GM12874 (cell line): Measurements from ENCODE around the gene ROR1.

Source experiments
- CTCF ChIP-seq: IDR thresholded peaks from 2 replicates; pipeline ENCODE4 v1.5.1; 2011; ENCODE audit warnings: low read depth, mild to moderate bottlenecking, control low read depth, low read length, moderate library complexity; ENCODE audit not compliant: insufficient read depth

Gene ROR1

GRCh38 chr1:63887809-63888208, 114.0 kb downstream of the ROR1 start:
- TF ChIP-seq CTCF = no peak

- TF ChIP-seq CTCF = no peak
Measured at GRCh38 chr1:63888984-63889383, 115.2 kb downstream of the ROR1 start.

GRCh38 chr1:63890468-63890867, 116.7 kb downstream of the ROR1 start:
- TF ChIP-seq CTCF = no peak

GRCh38 chr1:63891060-63891690, 117.4 kb downstream of the ROR1 start:
- TF ChIP-seq CTCF = no peak

- no peak for TF ChIP-seq CTCF
Measured at GRCh38 chr1:63892632-63893395, 119.0 kb downstream of the ROR1 start.

GRCh38 chr1:63893976-63894375, 120.2 kb downstream of the ROR1 start:
- no peak for TF ChIP-seq CTCF

- TF ChIP-seq CTCF = no peak
Measured at GRCh38 chr1:63894627-63895265, 120.9 kb downstream of the ROR1 start.
